ENCODE data around the gene STK24. TPM values are rescaled to one million over a fixed set of nuclear protein-coding genes. Genes with fewer than 3 reads are reported as not detected.

Gene STK24
- total RNA-seq, 2 experiments from 2014 or later: 189 to 204 TPM

GRCh38 chr13:98522371-98522770 is 54.5 kb downstream of the STK24 start:
- Mint-ChIP-seq H3K4me3 (no peak overlapping the region), H3K9me3 (no peaks in the 10 kb centered on the region), H3K4me1 (peaks cover 95% of the 10 kb centered on the region), H3K27ac (peak overlapping the region; percentile 11), H3K27me3 (no peaks in the 10 kb centered on the region), H3K36me3 (ENCODE audit: low read depth) (peaks cover 20% of the 10 kb centered on the region)
- DNase-seq: no peak
- POLR2A ChIA-PET: interaction anchor here (1.1 kb wide), 2 partner anchors 9 to 15 kb away, joined by 3 to 5 read pairs; no protein-coding TSS in a partner anchor
- CTCF ChIA-PET: no interaction called here

GRCh38 chr13:98521461-98522247 is 55.3 kb downstream of the STK24 start:
- H3K27me3 Mint-ChIP-seq: no peaks in the 10 kb centered on the region

GRCh38 chr13:98520674-98521449 is 56.0 kb downstream of the STK24 start:
- POLR2A ChIA-PET: interaction anchor here (0.6 to 2.1 kb wide), 5 partner anchors 8 to 15 kb away, joined by 3 to 9 read pairs (median 4); no protein-coding TSS in a partner anchor
- Mint-ChIP-seq H3K4me1 (peaks cover 93% of the 10 kb centered on the region), H3K9me3 (no peaks in the 10 kb centered on the region), H3K36me3 (ENCODE audit: low read depth) (peaks cover 28% of the 10 kb centered on the region), H3K4me3 (no peak overlapping the region), H3K27me3 (no peaks in the 10 kb centered on the region), H3K27ac (no peak overlapping the region)
- CTCF ChIA-PET: no interaction called here
- no peak for DNase-seq

More at GRCh38 chr13:98521461-98522247, 55.3 kb downstream of the STK24 start:
- ChIA-PET CTCF (interaction anchor here (0.6 kb wide), 1 partner anchor 525 kb away, joined by 4 read pairs; no protein-coding TSS in a partner anchor), POLR2A (interaction anchor here (1.0 to 1.3 kb wide), 4 partner anchors 10 to 14 kb away, joined by 3 to 5 read pairs (median 4); no protein-coding TSS in a partner anchor)
- Mint-ChIP-seq H3K27ac (peak overlapping the region; percentile 11), H3K9me3 (no peaks in the 10 kb centered on the region), H3K4me1 (peaks cover 93% of the 10 kb centered on the region), H3K36me3 (ENCODE audit: low read depth) (peaks cover 23% of the 10 kb centered on the region), H3K4me3 (no peak overlapping the region)
- no peak for DNase-seq

- CTCF ChIA-PET: interaction anchor here (1.2 kb wide), 1 partner anchor 52 kb away, joined by 3 read pairs; no protein-coding TSS in a partner anchor
- Mint-ChIP-seq H3K4me3 (no peak overlapping the region), H3K36me3 (ENCODE audit: low read depth) (peaks cover 36% of the 10 kb centered on the region), H3K4me1 (peaks cover 95% of the 10 kb centered on the region), H3K27ac (peak overlapping the region; percentile 52), H3K27me3 (no peaks in the 10 kb centered on the region), H3K9me3 (no peaks in the 10 kb centered on the region)
- no peak for DNase-seq
- POLR2A ChIA-PET: interaction anchor here (0.8 to 2.1 kb wide), 4 partner anchors 9 to 56 kb away, joined by 3 to 9 read pairs (median 6); no protein-coding TSS in a partner anchor
Observed at GRCh38 chr13:98519976-98520375, 56.9 kb downstream of the STK24 start.

- POLR2A ChIA-PET: interaction anchor here (1.0 to 2.9 kb wide), 7 partner anchors 13 to 67 kb away, joined by 3 to 13 read pairs (median 5); no protein-coding TSS in a partner anchor
- H3K27ac Mint-ChIP-seq: peak overlapping the region; percentile 75
- peak overlapping the region; percentile 20 for H3K4me3 Mint-ChIP-seq
- no peaks in the 10 kb centered on the region for H3K9me3 Mint-ChIP-seq
- CTCF ChIA-PET: interaction anchor here (1.0 to 2.1 kb wide), 3 partner anchors 11 to 135 kb away, joined by 4 to 5 read pairs (median 4); no protein-coding TSS in a partner anchor
- no peaks in the 10 kb centered on the region for H3K27me3 Mint-ChIP-seq
- peak; percentile 62 for DNase-seq
- peaks cover 96% of the 10 kb centered on the region for H3K4me1 Mint-ChIP-seq
- H3K36me3 Mint-ChIP-seq (ENCODE audit: low read depth): peaks cover 48% of the 10 kb centered on the region
Observed at GRCh38 chr13:98517576-98518310, 59.2 kb downstream of the STK24 start.

GRCh38 chr13:98515818-98516465 is 61.0 kb downstream of the STK24 start:
- ChIA-PET CTCF (interaction anchor here (1.1 to 2.1 kb wide), 4 partner anchors 11 to 137 kb away, joined by 3 to 5 read pairs (median 4); no protein-coding TSS in a partner anchor), POLR2A (interaction anchor here (1.4 to 2.9 kb wide), 6 partner anchors 12 to 59 kb away, joined by 3 to 13 read pairs (median 8); no protein-coding TSS in a partner anchor)
- peaks cover 56% of the 10 kb centered on the region for H3K36me3 Mint-ChIP-seq (ENCODE audit: low read depth)
- H3K27ac Mint-ChIP-seq: peak overlapping the region; percentile 59
- no peaks in the 10 kb centered on the region for H3K27me3 Mint-ChIP-seq
- DNase-seq: no peak
- no peak overlapping the region for H3K4me3 Mint-ChIP-seq
- H3K9me3 Mint-ChIP-seq: no peaks in the 10 kb centered on the region
- peaks cover 96% of the 10 kb centered on the region for H3K4me1 Mint-ChIP-seq

- H3K36me3 Mint-ChIP-seq (ENCODE audit: low read depth): peaks cover 66% of the 10 kb centered on the region
- no peak for DNase-seq
- no peaks in the 10 kb centered on the region for H3K27me3 Mint-ChIP-seq
- H3K4me3 Mint-ChIP-seq: no peak overlapping the region
- H3K27ac Mint-ChIP-seq: peak overlapping the region; percentile 62
- H3K9me3 Mint-ChIP-seq: no peaks in the 10 kb centered on the region
- ChIA-PET CTCF (interaction anchor here (0.6 to 0.9 kb wide), 2 partner anchors 9 to 13 kb away, joined by 3 read pairs; no protein-coding TSS in a partner anchor), POLR2A (interaction anchor here (1.0 kb wide), 1 partner anchor 9 kb away, joined by 3 read pairs; no protein-coding TSS in a partner anchor)
- peaks cover 96% of the 10 kb centered on the region for H3K4me1 Mint-ChIP-seq
Observed at GRCh38 chr13:98514288-98514687, 62.6 kb downstream of the STK24 start.

GRCh38 chr13:98513837-98514236 is 63.1 kb downstream of the STK24 start:
- Mint-ChIP-seq H3K27ac (peak overlapping the region; percentile 62), H3K4me1 (peaks cover 96% of the 10 kb centered on the region), H3K9me3 (no peaks in the 10 kb centered on the region), H3K36me3 (ENCODE audit: low read depth) (peaks cover 63% of the 10 kb centered on the region), H3K27me3 (no peaks in the 10 kb centered on the region), H3K4me3 (no peak overlapping the region)
- CTCF ChIA-PET: no interaction called here
- POLR2A ChIA-PET: interaction anchor here (1.0 kb wide), 1 partner anchor 9 kb away, joined by 3 read pairs; no protein-coding TSS in a partner anchor
- DNase-seq: no peak

GRCh38 chr13:98512774-98513665 is 63.9 kb downstream of the STK24 start:
- no peak for DNase-seq
- POLR2A ChIA-PET: no interaction called here
- Mint-ChIP-seq H3K9me3 (no peaks in the 10 kb centered on the region), H3K4me1 (peaks cover 97% of the 10 kb centered on the region), H3K36me3 (ENCODE audit: low read depth) (peaks cover 58% of the 10 kb centered on the region), H3K4me3 (no peak overlapping the region), H3K27me3 (no peaks in the 10 kb centered on the region), H3K27ac (no peak overlapping the region)
- CTCF ChIA-PET: no interaction called here

- ChIA-PET POLR2A (interaction anchor here (1.0 kb wide), 1 partner anchor 15 kb away, joined by 4 read pairs; no protein-coding TSS in a partner anchor), CTCF (no interaction called here)
- Mint-ChIP-seq H3K27me3 (no peaks in the 10 kb centered on the region), H3K27ac (peak overlapping the region; percentile 87), H3K9me3 (no peaks in the 10 kb centered on the region), H3K4me3 (no peak overlapping the region), H3K36me3 (ENCODE audit: low read depth) (peaks cover 51% of the 10 kb centered on the region), H3K4me1 (peaks cover 91% of the 10 kb centered on the region)
- DNase-seq: no peak
Observed at GRCh38 chr13:98511435-98511834, 65.5 kb downstream of the STK24 start.

- no peak for DNase-seq
- Mint-ChIP-seq H3K27me3 (no peaks in the 10 kb centered on the region), H3K36me3 (ENCODE audit: low read depth) (peaks cover 54% of the 10 kb centered on the region), H3K4me3 (no peak overlapping the region), H3K9me3 (no peaks in the 10 kb centered on the region), H3K27ac (peak overlapping the region; percentile 87), H3K4me1 (peaks cover 91% of the 10 kb centered on the region)
- CTCF ChIA-PET: interaction anchor here (1.0 to 2.1 kb wide), 4 partner anchors 25 to 143 kb away, joined by 3 to 6 read pairs (median 6); no protein-coding TSS in a partner anchor
- POLR2A ChIA-PET: interaction anchor here (0.8 to 3.4 kb wide), 7 partner anchors 17 to 66 kb away, joined by 3 to 21 read pairs (median 7); partner anchors contain the start of gene STK24
Observed at GRCh38 chr13:98510156-98510509, 66.8 kb downstream of the STK24 start.
